Measurements from ENCODE around the gene HPCAL1. TPM values are rescaled to one million over a fixed set of nuclear protein-coding genes. Genes with fewer than 3 reads are reported as not detected.

HPCAL1 gene
- total and polyA plus RNA-seq, 2 of the 8 experiments (the other 6 are each of a cell fraction or from before 2014, with no cell fraction given) = 5.8 to 8.6 TPM

DNA sequence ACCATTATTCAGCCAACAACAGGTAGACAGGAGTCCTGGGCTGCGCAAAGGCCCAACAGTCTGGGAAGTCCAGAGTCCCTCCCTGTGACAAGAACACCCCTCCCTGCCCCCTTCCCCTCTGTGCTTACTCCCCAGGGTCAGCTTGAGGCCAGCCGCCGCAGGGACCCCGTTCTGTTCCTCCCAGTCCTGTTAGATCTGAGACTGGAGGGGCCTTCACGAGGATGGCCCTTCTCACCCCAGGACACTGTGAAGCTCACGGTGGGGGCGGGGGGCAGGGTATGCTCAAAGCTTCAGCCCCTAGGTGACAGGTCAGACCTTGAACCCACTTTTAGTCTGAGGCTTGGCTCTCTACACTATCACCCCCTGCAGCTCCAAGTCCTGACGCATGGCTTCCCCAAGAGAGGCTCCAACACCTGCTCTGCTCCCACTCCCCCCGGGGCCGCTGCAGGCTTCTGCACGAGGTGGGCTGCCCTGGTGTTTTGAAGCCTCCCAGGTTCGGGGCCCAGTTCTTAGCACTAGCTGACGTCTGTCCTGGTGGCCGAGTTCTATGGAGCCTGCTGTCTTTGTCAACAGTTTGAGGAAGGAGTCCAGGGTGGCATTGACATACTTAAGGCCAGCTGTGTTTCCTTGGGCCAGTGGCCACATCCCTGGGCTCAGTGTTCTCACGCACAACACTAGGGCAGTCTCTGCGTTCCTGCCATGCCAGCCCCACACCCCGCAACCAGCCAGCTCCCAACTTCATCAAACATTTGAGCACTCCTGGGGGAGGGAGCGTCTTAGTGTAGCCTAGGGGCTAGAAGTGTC, 37.2 kb upstream of the HPCAL1 start:
- FAIRE-seq (no peak), DNase-seq (ENCODE audit: low read depth in 1 of 2, low spot score in 2 of 2) (no peak)
- ChIA-PET POLR2A (ENCODE audit: partially characterized antibody) (interaction anchor here (1.1 kb wide), 1 partner anchor 20 kb away, joined by 3 read pairs; no protein-coding TSS in a partner anchor), CTCF (ENCODE audit: partially characterized antibody) (interaction anchor here (0.7 to 4.3 kb wide), 19 partner anchors 12 to 169 kb away, joined by 3 to 22 read pairs (median 3); no protein-coding TSS in a partner anchor)
- H3K18ac ChIP-seq (ENCODE audit: extremely low read depth, low read length) = no peak overlapping the region
- H2AK5ac ChIP-seq (ENCODE audit: low read depth, low read length) = no peak overlapping the region
- H3K36me3 ChIP-seq (ENCODE audit: control insufficient read depth in 2 of 4, insufficient read depth in 4 of 4, low read length in 3 of 4) = no peaks in the 10 kb centered on the region
- no peak overlapping the region for H3K4me3 ChIP-seq (ENCODE audit: extremely low read depth in 1 of 4, insufficient read depth in 2 of 4, low read depth in 3 of 4, low read length in 4 of 4)
- H3K56ac ChIP-seq (replicated peaks; ENCODE audit: insufficient read length, low read depth, low read length) = no peak overlapping the region
- no peak overlapping the region for H3K14ac ChIP-seq (ENCODE audit: insufficient read length)
- no peak overlapping the region for H3K4me2 ChIP-seq (ENCODE audit: insufficient read depth in 1 of 2, low read depth in 2 of 2, low read length in 2 of 2)
- peaks cover 0 to 2% (median 0%) of the 10 kb centered on the region in 4 experiments; a peak in 1 of 7 replicates for H3K4me1 ChIP-seq (replicated peaks in 1 of 4; ENCODE audit: control insufficient read depth in 3 of 4, insufficient read depth in 4 of 4, low read length in 3 of 4)
- 89% methylated on average over 16 of the region's 18 CpGs; no CpG with 5 or more reads in 1 of the 2 experiments for WGBS, 2 experiments (ENCODE audit: extremely low coverage in 1 of 2, insufficient coverage in 1 of 2, insufficient read length in 1 of 2, insufficient replicate concordance in 2 of 2, low coverage in 1 of 2, low lambda C conversion rate in 2 of 2, missing lambda C conversion rate in 1 of 2)
- no peaks in the 10 kb centered on the region for H3K23me2 ChIP-seq (ENCODE audit: low read depth, low read length)
- no peaks in the 10 kb centered on the region for H3K79me2 ChIP-seq (ENCODE audit: control insufficient read depth in 1 of 2, insufficient read depth in 2 of 2, low read length in 2 of 2)
- no peaks in the 10 kb centered on the region for H3K79me1 ChIP-seq (ENCODE audit: low read depth, low read length)
- no peak overlapping the region for H3K23ac ChIP-seq (ENCODE audit: insufficient read length)
- H3K27ac ChIP-seq (ENCODE audit: low read depth, low read length) = no peak overlapping the region
- no peak overlapping the region for H2BK12ac ChIP-seq (ENCODE audit: low read depth, low read length)
- H2BK15ac ChIP-seq (ENCODE audit: low read length) = no peak overlapping the region
- no peaks in the 10 kb centered on the region for H3K9me3 ChIP-seq (ENCODE audit: insufficient read depth in 2 of 2, low read depth in 1 of 2, low read length in 1 of 2)
- H3K27me3 ChIP-seq (replicated peaks in 1 of 4; ENCODE audit: control insufficient read depth in 3 of 4, extremely low read depth in 1 of 4, insufficient read depth in 3 of 4, low read length in 3 of 4) = no peaks in the 10 kb centered on the region
- no peaks in the 10 kb centered on the region for H4K20me1 ChIP-seq (replicated peaks in 1 of 2; ENCODE audit: control insufficient read depth in 1 of 2, insufficient read depth in 2 of 2, low read length in 2 of 2)
- no peak overlapping the region for H2BK120ac ChIP-seq (replicated peaks; ENCODE audit: low read depth, low read length)
- H3K4ac ChIP-seq (replicated peaks; ENCODE audit: insufficient read length, low read depth, low read length) = no peak overlapping the region
- no peak overlapping the region for H2AFZ ChIP-seq (ENCODE audit: low read length)
- no peak overlapping the region for H4K5ac ChIP-seq (ENCODE audit: insufficient read length, low read depth, low read length)
- no peak overlapping the region for H2BK20ac ChIP-seq (ENCODE audit: low read length)
- H3K9ac ChIP-seq (replicated peaks in 1 of 4; ENCODE audit: extremely low read depth in 1 of 4, low read depth in 3 of 4, low read length in 3 of 4) = no peak overlapping the region
- no peak overlapping the region for H4K91ac ChIP-seq (replicated peaks; ENCODE audit: insufficient read length, low read length)
- no peak overlapping the region for H4K8ac ChIP-seq (ENCODE audit: extremely low read depth, insufficient read depth, low read length)
- H2BK5ac ChIP-seq (ENCODE audit: low read depth, low read length) = no peak overlapping the region
- no peak for TF ChIP-seq SAP30 (IDR thresholded peaks at IDR 0.05; ENCODE audit: insufficient read depth, insufficient replicate concordance, low read length)
- TF ChIP-seq EP300 (IDR thresholded peaks at IDR 0.05; ENCODE audit: borderline replicate concordance in 1 of 2, low read depth in 2 of 2, low read length in 2 of 2) = no peak
- TF ChIP-seq SUZ12 (IDR thresholded peaks at IDR 0.05; ENCODE audit: low read length) = no peak
- TF ChIP-seq POLR2A (IDR thresholded peaks at IDR 0.05; ENCODE audit: control extremely low read depth in 1 of 2, low read depth in 2 of 2, low read length in 2 of 2) = no peak
- TF ChIP-seq BRCA1 (IDR thresholded peaks at IDR 0.05; ENCODE audit: low read depth, low read length) = no peak
- no peak for TF ChIP-seq RNF2 (IDR thresholded peaks at IDR 0.05; ENCODE audit: borderline replicate concordance, low read depth, low read length, missing control alignments, poor library complexity, severe bottlenecking)
- TF ChIP-seq TAF1 (IDR thresholded peaks at IDR 0.05; ENCODE audit: low read depth, low read length) = no peak
- TF ChIP-seq CHD2 (IDR thresholded peaks at IDR 0.05; ENCODE audit: low read length) = no peak
- TF ChIP-seq SRF (IDR thresholded peaks at IDR 0.05; ENCODE audit: low read depth, low read length) = no peak
- no peak for TF ChIP-seq CBX5 (IDR thresholded peaks at IDR 0.05; ENCODE audit: low read depth, low read length)
- no peak for TF ChIP-seq POLR2AphosphoS5 (IDR thresholded peaks at IDR 0.05; ENCODE audit: low read depth, low read length)
- TF ChIP-seq CHD1 (IDR thresholded peaks at IDR 0.05; ENCODE audit: low read depth, low read length) = no peak
- no peak for TF ChIP-seq JUND (IDR thresholded peaks at IDR 0.05; ENCODE audit: low read length)
